Measurements from ENCODE around the gene LYPD3.

GRCh38 chr19:43423779-43424178 lies 41.6 kb downstream of the LYPD3 start:
- TF ChIP-seq POLR2A (IDR thresholded peaks at IDR 0.05) (no peak), CTCF (IDR thresholded peaks at IDR 0.05) (no peak), POLR2AphosphoS5 (IDR thresholded peaks at IDR 0.05) (no peak), EP300 (IDR thresholded peaks at IDR 0.05) (no peak)
